ES-I3 (cell line): ENCODE data around the gene CH25H.
"Not testable (repeated sequence)": the region's sequence is repeated elsewhere in the genome, so short reads cannot be mapped to it uniquely, and the experiment has no call there.

Experiments used
- H3K36me3 ChIP-seq: 2 replicates; pipeline ENCODE4 v1.6.1; 2013; ENCODE audit warnings: mild to moderate bottlenecking, low read length, control low read depth, moderate library complexity; ENCODE audit not compliant: insufficient read depth
- H3K4me1 ChIP-seq: 2 replicates; pipeline ENCODE4 v1.6.1; 2013; ENCODE audit warnings: mild to moderate bottlenecking, control low read depth, low read length; ENCODE audit not compliant: insufficient read depth
- H3K9ac ChIP-seq: 2 replicates; pipeline ENCODE4 v1.6.1; 2013; ENCODE audit warnings: low read depth, mild to moderate bottlenecking, low read length, moderate library complexity
- H3K9me3 ChIP-seq: 2 replicates; pipeline ENCODE4 v1.6.1; 2013; ENCODE audit warnings: mild to moderate bottlenecking, low read length, moderate library complexity; ENCODE audit not compliant: control insufficient read depth, insufficient read depth

Gene CH25H

DNA sequence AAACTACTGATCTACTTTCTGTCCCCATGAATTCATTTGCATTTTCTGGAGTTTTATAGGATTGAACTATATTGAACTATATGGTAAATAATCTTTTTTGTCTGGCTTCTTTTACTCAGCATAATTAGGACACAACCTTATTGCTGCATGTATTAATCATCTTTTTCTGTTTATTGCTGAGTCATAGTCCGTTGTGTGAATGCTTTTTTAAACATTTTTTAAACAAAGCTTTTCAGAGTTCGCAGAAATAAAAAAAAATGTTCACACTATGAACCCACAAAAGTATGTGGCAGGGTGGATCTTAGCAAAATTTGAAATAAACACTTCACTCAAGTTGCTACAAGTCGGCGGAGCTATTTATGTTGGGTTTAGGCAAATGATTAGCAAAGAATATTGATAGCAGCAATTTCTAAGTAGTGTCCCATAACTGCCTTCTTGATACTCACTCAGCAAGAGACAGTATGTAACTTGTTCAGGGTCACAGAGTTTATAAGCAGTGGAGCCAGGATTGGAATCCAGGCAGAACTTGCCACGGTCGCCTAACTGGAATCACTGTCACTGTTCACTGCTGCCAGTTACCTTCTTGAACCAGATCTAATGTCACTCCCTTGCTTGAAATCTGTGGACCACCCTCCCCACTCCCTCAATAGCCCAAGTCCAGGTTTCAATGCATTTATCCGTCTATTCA lies 5.6 kb downstream of the CH25H start:
- H3K36me3 ChIP-seq, result no peaks in the 10 kb centered on the region
- H3K9ac ChIP-seq, result no peak overlapping the region
- no peaks in the 10 kb centered on the region for H3K9me3 ChIP-seq
- peaks cover 6% of the 10 kb centered on the region; the same call in 1 of the 2 replicates for H3K4me1 ChIP-seq

DNA sequence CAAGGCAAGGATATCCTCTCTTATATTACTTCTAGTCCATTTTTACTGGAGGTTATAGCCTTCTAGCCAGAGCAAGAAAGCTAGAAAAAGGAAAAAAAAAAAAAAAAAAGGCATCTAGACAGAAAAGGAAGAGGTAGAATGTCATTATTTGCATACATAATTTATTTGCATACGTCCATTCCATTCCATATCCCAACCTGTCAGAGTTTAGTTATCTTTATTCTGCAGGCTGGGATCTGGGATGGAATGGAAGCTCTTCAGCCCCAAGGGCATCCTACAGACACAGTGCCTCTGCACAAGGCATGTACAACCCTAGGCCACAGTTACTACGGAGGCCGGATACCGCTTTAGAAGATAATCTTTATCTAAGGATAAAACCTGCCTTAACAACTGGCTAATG lies 9.6 kb downstream of the CH25H start:
- no peaks in the 10 kb centered on the region for H3K36me3 ChIP-seq
- no peaks in the 10 kb centered on the region for H3K4me1 ChIP-seq
- H3K9me3 ChIP-seq, result no peaks in the 10 kb centered on the region
- H3K9ac ChIP-seq, result no peak overlapping the region

DNA sequence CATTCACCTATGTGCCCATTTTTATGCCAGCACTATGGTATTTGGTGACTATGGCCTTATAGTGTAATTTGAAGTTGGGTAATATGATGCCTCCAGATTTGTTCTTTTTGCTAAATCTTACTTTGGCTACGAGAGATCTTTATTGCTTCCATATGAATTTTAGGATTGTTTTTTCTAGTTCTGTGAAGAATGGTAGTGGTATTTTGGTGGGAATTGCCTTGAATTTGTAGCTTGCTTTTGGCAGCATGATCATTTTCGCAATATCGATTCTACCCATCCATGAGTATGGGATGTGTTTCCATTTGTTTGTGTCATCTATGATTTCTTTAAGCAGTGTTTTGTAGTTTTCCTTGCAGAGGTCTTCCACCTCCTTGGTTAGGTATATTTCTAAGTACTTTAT lies 15.8 kb downstream of the CH25H start:
- H3K9ac ChIP-seq, H3K36me3 ChIP-seq, H3K4me1 ChIP-seq, H3K9me3 ChIP-seq: not testable (repeated sequence)

DNA sequence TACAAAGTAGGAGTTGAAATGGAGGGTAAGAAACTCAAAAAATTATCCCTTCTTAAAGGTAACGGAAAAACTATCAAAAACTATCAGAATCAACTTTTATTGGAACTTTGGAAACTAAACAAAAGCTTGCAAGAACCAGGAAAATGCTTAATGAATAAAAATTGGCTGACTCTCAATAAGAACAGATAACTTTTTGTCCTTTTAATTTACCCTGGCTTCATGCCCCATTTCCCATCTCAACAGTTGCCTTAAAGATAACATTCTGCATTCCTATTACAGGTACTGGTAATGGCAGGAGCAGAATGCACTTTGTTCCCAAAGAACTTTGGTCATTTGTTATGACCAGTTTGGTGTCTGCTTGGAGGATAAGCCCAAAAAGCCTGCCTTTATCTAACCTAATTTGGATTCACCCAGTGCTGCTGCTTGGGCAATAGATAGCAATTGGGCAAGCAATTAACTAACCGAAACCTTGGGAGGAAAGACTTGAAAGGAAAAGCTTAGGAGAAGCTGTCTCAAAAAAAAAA lies 17.8 kb downstream of the CH25H start:
- H3K36me3 ChIP-seq, result no peaks in the 10 kb centered on the region
- H3K9ac ChIP-seq, result no peak overlapping the region
- no peaks in the 10 kb centered on the region for H3K9me3 ChIP-seq

DNA sequence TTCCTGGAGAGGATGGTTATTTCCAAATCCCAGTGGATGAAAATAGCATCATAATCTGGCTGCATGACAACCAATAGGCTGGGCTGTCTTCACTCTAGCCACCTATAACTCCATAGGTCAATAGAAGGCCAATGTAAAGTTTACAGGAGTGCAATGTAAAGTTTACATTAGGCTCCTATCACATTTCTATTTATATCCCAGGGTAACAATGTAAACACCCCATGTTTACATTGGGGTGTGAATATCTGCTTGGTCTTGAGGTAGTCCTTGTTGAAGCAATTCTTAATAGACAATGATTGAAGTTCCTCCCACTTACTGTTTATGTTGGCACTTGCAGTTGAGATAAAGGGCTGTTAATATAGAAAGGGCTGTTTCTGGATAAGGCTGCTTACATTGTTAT lies 21.5 kb downstream of the CH25H start:
- H3K9ac ChIP-seq, result no peak overlapping the region
- no peaks in the 10 kb centered on the region for H3K9me3 ChIP-seq
- 0 out of 2 replicates have a peak, but pooled peaks cover 4% of the 10 kb centered on the region for H3K4me1 ChIP-seq
- no peaks in the 10 kb centered on the region for H3K36me3 ChIP-seq

More for the DNA sequence above, 17.8 kb downstream of the CH25H start:
- H3K4me1 ChIP-seq, result 0 out of 2 replicates have a peak, but pooled peaks cover 4% of the 10 kb centered on the region

DNA sequence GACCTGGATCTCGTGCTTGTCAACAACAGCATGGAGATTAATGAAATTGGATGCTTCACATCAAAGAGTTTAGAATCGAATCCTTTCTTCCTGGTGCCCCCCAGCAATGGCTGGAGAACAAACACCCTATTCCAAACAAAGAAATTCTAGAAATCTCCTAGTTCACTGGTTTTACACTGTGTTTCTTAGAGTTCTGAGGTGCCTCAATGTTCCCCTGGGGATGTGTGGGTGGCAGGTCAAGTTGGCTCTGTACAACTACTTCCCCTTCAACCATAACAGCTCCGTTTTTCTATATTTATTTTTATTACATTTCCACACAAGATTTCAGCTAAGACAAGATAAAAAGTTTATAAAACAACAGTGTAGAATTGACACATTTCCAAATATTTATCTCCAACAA lies 22.5 kb downstream of the CH25H start:
- Histone ChIP-seq H3K4me1 (0 out of 2 replicates have a peak, but pooled peaks cover 4% of the 10 kb centered on the region), H3K9ac (no peak overlapping the region), H3K9me3 (no peaks in the 10 kb centered on the region), H3K36me3 (no peaks in the 10 kb centered on the region)

DNA sequence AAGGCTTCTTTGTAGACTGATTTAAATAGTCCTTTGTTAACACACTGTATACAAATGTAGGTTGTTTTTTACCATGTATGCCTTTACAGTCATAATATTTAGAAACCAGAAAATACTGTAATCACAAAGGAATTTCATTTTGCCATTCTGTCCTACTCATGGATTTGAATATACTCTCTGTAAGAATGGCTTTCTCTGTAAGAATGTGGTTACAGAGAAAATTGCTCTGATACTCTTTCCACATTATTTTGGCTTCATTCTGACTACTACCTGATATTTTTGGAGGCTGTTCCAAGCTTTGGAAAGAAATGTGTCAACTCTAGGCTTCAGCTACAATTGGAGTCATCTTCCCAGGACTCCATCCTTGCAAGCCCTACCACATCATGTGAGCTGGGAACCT lies 23.5 kb downstream of the CH25H start:
- Histone ChIP-seq H3K4me1 (0 out of 2 replicates have a peak, but pooled peaks cover 4% of the 10 kb centered on the region), H3K36me3 (no peaks in the 10 kb centered on the region), H3K9ac (no peak overlapping the region), H3K9me3 (no peaks in the 10 kb centered on the region)

DNA sequence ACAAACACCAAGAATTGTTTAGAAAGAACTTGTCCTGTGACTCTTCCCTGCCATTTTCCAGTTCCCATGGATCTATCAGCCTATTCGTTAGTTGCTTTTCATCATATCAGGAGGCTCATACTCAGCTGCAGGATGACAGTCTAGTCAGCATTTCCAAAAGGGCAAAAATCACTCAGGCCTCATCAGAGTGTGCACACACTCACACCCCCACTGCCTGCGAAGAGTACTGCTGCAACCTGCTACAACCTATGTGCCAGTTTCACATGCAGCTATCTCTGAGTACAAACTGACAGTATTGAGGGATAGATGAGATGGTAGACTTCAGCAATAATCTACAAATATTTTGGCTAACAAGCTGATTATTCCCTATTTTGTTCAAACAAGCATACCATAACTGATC lies 24.2 kb downstream of the CH25H start:
- no peaks in the 10 kb centered on the region for H3K9me3 ChIP-seq
- no peaks in the 10 kb centered on the region for H3K36me3 ChIP-seq
- H3K9ac ChIP-seq, result no peak overlapping the region
- H3K4me1 ChIP-seq, result 0 out of 2 replicates have a peak, but pooled peaks cover 4% of the 10 kb centered on the region

DNA sequence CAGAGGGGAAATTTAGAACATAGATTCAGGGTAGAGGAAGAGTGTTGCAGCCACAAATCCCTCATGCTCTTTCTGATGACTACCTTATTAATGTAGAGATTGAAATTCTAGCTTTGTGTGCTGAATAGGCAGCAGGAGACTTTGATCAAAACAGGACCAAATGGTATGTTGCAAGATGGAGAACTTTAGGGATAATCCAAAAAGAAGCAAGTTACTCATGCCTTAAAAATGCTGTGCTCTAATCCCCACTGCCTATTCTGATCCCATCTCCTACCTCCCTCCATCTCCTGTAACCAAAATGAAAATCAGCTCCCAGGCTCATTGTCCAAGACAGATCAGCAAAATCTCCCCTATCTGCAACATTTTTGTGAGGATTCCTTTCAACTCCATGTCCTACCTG lies 31.3 kb downstream of the CH25H start:
- Histone ChIP-seq H3K9ac (no peak overlapping the region), H3K9me3 (no peaks in the 10 kb centered on the region; the same call in 1 of the 2 replicates), H3K36me3 (no peaks in the 10 kb centered on the region)

DNA sequence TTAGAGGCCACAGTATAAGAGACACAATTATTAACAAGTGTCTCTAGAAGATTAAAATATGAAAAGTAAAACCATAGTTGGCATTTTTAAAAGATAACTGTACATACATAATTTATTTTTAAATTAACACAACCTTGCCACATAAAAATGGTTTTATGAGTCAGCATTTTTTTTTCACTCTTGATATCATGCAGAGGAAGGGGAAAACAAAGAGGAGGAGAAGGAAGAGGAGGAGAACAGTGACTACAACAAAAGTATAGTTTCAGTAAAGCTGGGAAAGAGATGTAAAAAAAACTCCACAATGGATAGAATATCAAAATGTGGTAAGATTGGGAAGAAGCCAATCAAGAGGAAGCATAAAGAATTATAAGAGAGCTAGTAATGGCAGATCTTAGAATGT lies 34.0 kb downstream of the CH25H start:
- no peaks in the 10 kb centered on the region for H3K36me3 ChIP-seq
- no peaks in the 10 kb centered on the region; the same call in 1 of the 2 replicates for H3K9me3 ChIP-seq
- H3K9ac ChIP-seq, result no peak overlapping the region
- peaks cover 9% of the 10 kb centered on the region for H3K4me1 ChIP-seq

More for the DNA sequence above, 31.3 kb downstream of the CH25H start:
- peaks cover 9% of the 10 kb centered on the region for H3K4me1 ChIP-seq

DNA sequence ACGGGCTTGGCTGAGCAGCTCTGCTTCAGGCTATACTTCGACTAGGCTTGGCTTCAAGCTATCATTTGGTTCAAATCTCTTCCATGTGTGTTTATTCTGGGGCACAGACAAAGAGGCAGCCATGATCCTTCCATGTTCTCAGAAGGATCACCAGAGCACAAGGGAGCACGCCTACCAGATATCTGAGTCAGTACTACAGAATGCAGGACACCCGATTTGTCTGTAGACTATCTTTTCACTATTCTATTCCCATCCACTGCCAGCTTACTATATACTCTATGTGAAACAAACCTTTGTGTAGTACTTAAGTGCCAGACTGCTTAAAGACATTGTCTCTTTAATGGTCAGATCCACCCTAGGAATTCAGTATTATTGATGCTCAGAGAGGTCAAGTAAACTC lies 35.1 kb downstream of the CH25H start:
- Histone ChIP-seq H3K4me1 (peaks cover 9% of the 10 kb centered on the region), H3K9me3 (no peaks in the 10 kb centered on the region; the same call in 1 of the 2 replicates), H3K36me3 (no peaks in the 10 kb centered on the region), H3K9ac (no peak overlapping the region)

DNA sequence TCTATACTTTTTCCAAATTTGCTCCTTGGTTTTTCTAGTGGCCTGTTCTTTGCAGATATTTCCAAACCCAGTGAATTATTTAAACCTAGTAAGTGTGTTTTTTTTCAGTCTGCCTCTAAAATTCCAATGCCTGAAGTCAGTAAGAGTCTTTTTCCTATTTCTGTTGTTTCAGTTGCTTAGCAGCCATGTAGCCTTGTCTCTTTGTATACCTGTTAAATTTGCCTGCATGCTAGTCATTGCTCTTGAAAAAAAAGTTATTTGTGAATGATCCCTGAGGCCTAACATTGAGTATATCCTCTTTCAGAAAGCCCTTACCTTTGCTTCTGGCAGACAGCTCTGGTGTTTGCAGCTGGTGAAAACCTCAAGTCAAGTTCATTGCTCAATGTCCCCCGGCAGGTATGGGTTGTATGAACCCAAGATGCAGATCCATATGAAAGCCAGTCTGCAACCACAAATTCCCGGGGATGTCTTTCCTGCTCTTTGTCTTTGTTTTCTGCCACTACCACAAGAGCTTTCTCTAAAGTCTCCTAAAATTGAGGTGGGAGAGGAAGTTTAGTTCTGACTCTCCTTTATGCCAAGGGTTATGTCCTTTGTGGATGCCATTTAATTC lies 35.7 kb downstream of the CH25H start:
- no peaks in the 10 kb centered on the region for H3K36me3 ChIP-seq
- H3K4me1 ChIP-seq, result peaks cover 9% of the 10 kb centered on the region

DNA sequence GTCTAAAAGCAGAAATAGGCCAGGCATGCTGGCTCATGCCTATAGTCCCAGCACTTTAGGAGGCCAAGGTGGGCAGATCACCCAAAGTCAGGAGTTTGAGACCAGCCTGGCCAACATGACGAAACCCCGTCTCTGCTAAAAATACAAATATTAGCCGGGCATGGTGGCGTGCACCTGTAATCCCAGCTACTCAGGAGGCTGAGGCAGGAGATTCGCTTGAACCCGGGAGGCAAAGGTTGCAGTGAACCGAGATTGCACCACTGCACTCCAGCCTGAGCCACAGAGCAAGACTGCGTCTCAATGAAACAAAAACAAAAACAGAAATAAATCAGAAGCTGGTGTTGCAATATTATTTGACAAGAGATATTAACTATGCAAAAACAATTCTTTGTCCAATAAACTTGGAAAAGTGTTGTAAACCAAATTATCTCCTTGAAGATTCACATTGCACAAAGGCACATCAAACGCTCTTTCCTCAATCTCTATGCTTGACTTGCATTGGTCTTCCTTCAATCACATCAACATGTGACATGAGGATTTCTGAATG lies 38.7 kb downstream of the CH25H start:
- not testable (repeated sequence) for H3K4me1 ChIP-seq, H3K9ac ChIP-seq, H3K36me3 ChIP-seq, H3K9me3 ChIP-seq

More for the DNA sequence above, 35.7 kb downstream of the CH25H start:
- no peak overlapping the region for H3K9ac ChIP-seq
- H3K9me3 ChIP-seq, result no peaks in the 10 kb centered on the region; the same call in 1 of the 2 replicates

DNA sequence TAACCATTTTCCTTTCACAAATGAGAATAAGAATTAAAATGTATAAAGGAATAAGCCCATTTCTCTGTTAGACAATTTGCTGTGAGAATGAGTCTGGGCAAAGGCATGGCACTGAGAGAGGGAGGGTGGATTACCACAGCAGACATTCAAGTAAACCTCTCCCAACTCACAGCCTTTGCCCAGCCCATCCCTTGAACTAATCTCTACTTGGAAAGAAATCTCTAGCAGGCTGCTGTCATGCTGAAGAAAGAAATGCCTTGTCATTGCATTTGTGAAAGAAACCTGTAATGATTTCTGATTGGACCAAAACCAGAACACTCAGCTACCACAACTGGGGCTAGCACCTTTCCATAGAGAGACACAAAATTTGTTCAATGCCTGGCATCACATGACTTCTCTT lies 39.2 kb downstream of the CH25H start:
- no peaks in the 10 kb centered on the region; the same call in 1 of the 2 replicates for H3K9me3 ChIP-seq

DNA sequence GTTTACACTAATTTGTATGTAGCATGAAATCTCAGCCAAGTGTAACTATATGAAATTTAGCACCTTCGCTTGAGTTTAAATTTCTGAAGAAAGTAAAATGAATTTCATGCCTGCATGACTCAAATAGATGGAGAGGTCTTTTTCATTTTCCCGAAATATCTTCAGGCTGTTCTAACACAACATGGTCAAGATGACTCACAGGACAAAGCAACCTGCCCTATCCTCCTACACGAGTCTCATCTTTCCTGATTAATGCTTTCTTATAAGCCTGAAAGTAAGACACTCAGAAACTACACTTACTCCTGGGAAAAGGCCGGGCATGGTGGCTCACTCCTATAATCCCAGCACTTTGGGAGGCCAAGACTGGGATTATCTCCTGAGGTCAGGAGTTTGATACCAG lies 41.2 kb downstream of the CH25H start:
- no peaks in the 10 kb centered on the region for H3K4me1 ChIP-seq
- no peak overlapping the region for H3K9ac ChIP-seq
- no peaks in the 10 kb centered on the region for H3K9me3 ChIP-seq
- H3K36me3 ChIP-seq, result no peaks in the 10 kb centered on the region

More for the DNA sequence above, 39.2 kb downstream of the CH25H start:
- Histone ChIP-seq H3K36me3 (no peaks in the 10 kb centered on the region), H3K4me1 (peaks cover 9% of the 10 kb centered on the region), H3K9ac (no peak overlapping the region)
